H1 (cell line): Measurements from ENCODE around the gene NFIA. TPM values are rescaled to one million over a fixed set of nuclear protein-coding genes. Genes with fewer than 3 reads are reported as not detected.

ENCODE experiments used
- BACH1 ChIP-seq: IDR thresholded peaks from 2 replicates; pipeline ENCODE4 v1.6.1; 2012; ENCODE audit warnings: low read length, improper control_type of control experiment
- CTBP2 ChIP-seq: IDR thresholded peaks from 2 replicates; pipeline ENCODE4 v1.7.0; 2011; ENCODE audit warnings: borderline replicate concordance, mild to moderate bottlenecking, moderate library complexity, mixed read lengths, low read length; ENCODE audit not compliant: insufficient read depth, insufficient read length
- MAFK ChIP-seq: IDR thresholded peaks from 2 replicates; pipeline ENCODE4 v1.6.1; 2012; ENCODE audit warnings: low read depth, mild to moderate bottlenecking, improper control_type of control experiment, low read length
- RBBP5 ChIP-seq: IDR thresholded peaks from 2 replicates; pipeline ENCODE4 v1.7.1; 2012; ENCODE audit warnings: low read depth, mild to moderate bottlenecking, inconsistent platforms, low read length, moderate library complexity, borderline replicate concordance
- SRF ChIP-seq: IDR thresholded peaks from 2 replicates; pipeline ENCODE4 v1.6.1; 2011; ENCODE audit warnings: mild to moderate bottlenecking, low read depth, low read length, moderate library complexity
- TAF7 ChIP-seq: optimal IDR thresholded peaks from 2 replicates; pipeline ENCODE3; 2011; ENCODE audit warnings: low read depth, mild to moderate bottlenecking, inconsistent platforms, low read length, moderate library complexity, borderline replicate concordance
- polyA plus RNA-seq, 7 experiments: library from polyadenylated mRNA; depleted of rRNA in 3 of 7; stranded (reverse) in 5 of 7; unstranded in 2 of 7; fragments of >200 nt in 5 of 7; fragments of 200-250 nt in 2 of 7; gene quantifications; 1 replicate in 5 of 7; 2 replicates in 1 of 7; 4 replicates in 1 of 7; pipeline versions ENCODE4 v1.2.1 to v1.2.3, GENCODE V29; 2011 to 2013; ENCODE audit warnings: missing spikeins in 2 of 7, mixed read lengths in 2 of 7
- total RNA-seq: library from RNA; stranded (reverse); fragmentation: NEBNext Ultra II Directional; extraction: Animal tissue kit (Norgen Biotek cat#: 25700); gene quantifications from 2 replicates; pipeline ENCODE4 v1.2.1, GENCODE V29; 2021
- TF ChIP-seq, protein P1 (sequence below): fragments of 300-600 bp; sonication (generic); IDR thresholded peaks from 2 replicates; pipeline ENCODE4 v1.7.1; 2012; ENCODE audit warnings: low read length, moderate library complexity, mild to moderate bottlenecking, inconsistent platforms; ENCODE audit not compliant: insufficient replicate concordance
- TF ChIP-seq, protein P2 (sequence below): IDR thresholded peaks from 2 replicates; pipeline ENCODE4 v1.6.1; 2012; ENCODE audit warnings: low read length, inconsistent platforms

NFIA gene
- total and polyA plus RNA-seq, 2 of the 8 experiments (the other 6 are each of a cell fraction or from before 2014, with no cell fraction given): 1.8 to 2.3 TPM

- TF ChIP-seq, protein P1, sequence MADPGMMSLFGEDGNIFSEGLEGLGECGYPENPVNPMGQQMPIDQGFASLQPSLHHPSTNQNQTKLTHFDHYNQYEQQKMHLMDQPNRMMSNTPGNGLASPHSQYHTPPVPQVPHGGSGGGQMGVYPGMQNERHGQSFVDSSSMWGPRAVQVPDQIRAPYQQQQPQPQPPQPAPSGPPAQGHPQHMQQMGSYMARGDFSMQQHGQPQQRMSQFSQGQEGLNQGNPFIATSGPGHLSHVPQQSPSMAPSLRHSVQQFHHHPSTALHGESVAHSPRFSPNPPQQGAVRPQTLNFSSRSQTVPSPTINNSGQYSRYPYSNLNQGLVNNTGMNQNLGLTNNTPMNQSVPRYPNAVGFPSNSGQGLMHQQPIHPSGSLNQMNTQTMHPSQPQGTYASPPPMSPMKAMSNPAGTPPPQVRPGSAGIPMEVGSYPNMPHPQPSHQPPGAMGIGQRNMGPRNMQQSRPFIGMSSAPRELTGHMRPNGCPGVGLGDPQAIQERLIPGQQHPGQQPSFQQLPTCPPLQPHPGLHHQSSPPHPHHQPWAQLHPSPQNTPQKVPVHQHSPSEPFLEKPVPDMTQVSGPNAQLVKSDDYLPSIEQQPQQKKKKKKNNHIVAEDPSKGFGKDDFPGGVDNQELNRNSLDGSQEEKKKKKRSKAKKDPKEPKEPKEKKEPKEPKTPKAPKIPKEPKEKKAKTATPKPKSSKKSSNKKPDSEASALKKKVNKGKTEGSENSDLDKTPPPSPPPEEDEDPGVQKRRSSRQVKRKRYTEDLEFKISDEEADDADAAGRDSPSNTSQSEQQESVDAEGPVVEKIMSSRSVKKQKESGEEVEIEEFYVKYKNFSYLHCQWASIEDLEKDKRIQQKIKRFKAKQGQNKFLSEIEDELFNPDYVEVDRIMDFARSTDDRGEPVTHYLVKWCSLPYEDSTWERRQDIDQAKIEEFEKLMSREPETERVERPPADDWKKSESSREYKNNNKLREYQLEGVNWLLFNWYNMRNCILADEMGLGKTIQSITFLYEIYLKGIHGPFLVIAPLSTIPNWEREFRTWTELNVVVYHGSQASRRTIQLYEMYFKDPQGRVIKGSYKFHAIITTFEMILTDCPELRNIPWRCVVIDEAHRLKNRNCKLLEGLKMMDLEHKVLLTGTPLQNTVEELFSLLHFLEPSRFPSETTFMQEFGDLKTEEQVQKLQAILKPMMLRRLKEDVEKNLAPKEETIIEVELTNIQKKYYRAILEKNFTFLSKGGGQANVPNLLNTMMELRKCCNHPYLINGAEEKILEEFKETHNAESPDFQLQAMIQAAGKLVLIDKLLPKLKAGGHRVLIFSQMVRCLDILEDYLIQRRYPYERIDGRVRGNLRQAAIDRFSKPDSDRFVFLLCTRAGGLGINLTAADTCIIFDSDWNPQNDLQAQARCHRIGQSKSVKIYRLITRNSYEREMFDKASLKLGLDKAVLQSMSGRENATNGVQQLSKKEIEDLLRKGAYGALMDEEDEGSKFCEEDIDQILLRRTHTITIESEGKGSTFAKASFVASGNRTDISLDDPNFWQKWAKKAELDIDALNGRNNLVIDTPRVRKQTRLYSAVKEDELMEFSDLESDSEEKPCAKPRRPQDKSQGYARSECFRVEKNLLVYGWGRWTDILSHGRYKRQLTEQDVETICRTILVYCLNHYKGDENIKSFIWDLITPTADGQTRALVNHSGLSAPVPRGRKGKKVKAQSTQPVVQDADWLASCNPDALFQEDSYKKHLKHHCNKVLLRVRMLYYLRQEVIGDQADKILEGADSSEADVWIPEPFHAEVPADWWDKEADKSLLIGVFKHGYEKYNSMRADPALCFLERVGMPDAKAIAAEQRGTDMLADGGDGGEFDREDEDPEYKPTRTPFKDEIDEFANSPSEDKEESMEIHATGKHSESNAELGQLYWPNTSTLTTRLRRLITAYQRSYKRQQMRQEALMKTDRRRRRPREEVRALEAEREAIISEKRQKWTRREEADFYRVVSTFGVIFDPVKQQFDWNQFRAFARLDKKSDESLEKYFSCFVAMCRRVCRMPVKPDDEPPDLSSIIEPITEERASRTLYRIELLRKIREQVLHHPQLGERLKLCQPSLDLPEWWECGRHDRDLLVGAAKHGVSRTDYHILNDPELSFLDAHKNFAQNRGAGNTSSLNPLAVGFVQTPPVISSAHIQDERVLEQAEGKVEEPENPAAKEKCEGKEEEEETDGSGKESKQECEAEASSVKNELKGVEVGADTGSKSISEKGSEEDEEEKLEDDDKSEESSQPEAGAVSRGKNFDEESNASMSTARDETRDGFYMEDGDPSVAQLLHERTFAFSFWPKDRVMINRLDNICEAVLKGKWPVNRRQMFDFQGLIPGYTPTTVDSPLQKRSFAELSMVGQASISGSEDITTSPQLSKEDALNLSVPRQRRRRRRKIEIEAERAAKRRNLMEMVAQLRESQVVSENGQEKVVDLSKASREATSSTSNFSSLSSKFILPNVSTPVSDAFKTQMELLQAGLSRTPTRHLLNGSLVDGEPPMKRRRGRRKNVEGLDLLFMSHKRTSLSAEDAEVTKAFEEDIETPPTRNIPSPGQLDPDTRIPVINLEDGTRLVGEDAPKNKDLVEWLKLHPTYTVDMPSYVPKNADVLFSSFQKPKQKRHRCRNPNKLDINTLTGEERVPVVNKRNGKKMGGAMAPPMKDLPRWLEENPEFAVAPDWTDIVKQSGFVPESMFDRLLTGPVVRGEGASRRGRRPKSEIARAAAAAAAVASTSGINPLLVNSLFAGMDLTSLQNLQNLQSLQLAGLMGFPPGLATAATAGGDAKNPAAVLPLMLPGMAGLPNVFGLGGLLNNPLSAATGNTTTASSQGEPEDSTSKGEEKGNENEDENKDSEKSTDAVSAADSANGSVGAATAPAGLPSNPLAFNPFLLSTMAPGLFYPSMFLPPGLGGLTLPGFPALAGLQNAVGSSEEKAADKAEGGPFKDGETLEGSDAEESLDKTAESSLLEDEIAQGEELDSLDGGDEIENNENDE: no peak
- TF ChIP-seq BACH1 (no peak), SRF (no peak), CTBP2 (no peak), MAFK (no peak), RBBP5 (no peak), TAF7 (no peak)
- TF ChIP-seq, protein P2, sequence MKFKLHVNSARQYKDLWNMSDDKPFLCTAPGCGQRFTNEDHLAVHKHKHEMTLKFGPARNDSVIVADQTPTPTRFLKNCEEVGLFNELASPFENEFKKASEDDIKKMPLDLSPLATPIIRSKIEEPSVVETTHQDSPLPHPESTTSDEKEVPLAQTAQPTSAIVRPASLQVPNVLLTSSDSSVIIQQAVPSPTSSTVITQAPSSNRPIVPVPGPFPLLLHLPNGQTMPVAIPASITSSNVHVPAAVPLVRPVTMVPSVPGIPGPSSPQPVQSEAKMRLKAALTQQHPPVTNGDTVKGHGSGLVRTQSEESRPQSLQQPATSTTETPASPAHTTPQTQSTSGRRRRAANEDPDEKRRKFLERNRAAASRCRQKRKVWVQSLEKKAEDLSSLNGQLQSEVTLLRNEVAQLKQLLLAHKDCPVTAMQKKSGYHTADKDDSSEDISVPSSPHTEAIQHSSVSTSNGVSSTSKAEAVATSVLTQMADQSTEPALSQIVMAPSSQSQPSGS: no peak
Observed at GRCh38 chr1:61441723-61442262, 359.4 kb downstream of the NFIA start (continued).
